Loucy (cell line): ENCODE data around the gene PPP1R10.

ENCODE experiments used
- H2AFZ ChIP-seq: fragments of 200-600 bp; sonication (generic); 2 replicates; pipeline ENCODE4 v1.6.0; 2016; ENCODE audit warnings: antibody characterized with exemption, mild to moderate bottlenecking, low read length, moderate library complexity
- H3F3A ChIP-seq: fragments of 200-600 bp; 2 replicates; pipeline ENCODE4 v1.6.0; 2016; ENCODE audit warnings: antibody characterized with exemption, low read depth, mild to moderate bottlenecking
- H3K27me3 ChIP-seq: fragments of 200-600 bp; sonication (generic); 2 replicates; pipeline ENCODE4 v1.6.1; 2014; ENCODE audit warnings: low read length, mild to moderate bottlenecking; ENCODE audit not compliant: insufficient read depth, poor library complexity, severe bottlenecking
- H3K36me3 ChIP-seq: fragments of 200-600 bp; sonication (generic); 2 replicates; pipeline ENCODE4 v1.6.1; 2016; ENCODE audit warnings: low read length; ENCODE audit not compliant: insufficient read depth
- H3K4me1 ChIP-seq: fragments of 200-600 bp; sonication (generic); 2 replicates; pipeline ENCODE4 v1.5.1; 2014; ENCODE audit warnings: low read length, mild to moderate bottlenecking; ENCODE audit not compliant: insufficient read depth, poor library complexity, severe bottlenecking
- H3K4me2 ChIP-seq: fragments of 200-600 bp; sonication (generic); 2 replicates; pipeline ENCODE4 v1.6.0; 2014; ENCODE audit warnings: antibody characterized with exemption, low read length, low read depth, mild to moderate bottlenecking; ENCODE audit not compliant: poor library complexity, severe bottlenecking
- H3K4me3 ChIP-seq: fragments of 200-600 bp; sonication (generic); 2 replicates; pipeline ENCODE4 v1.5.1; 2014; ENCODE audit warnings: low read length, mild to moderate bottlenecking, mixed read lengths; ENCODE audit not compliant: poor library complexity, severe bottlenecking
- H3K79me2 ChIP-seq: fragments of 200-600 bp; sonication (generic); 2 replicates; pipeline ENCODE4 v1.6.1; 2014; ENCODE audit warnings: low read length; ENCODE audit not compliant: insufficient read depth
- H3K9ac ChIP-seq: fragments of 200-600 bp; sonication (generic); 2 replicates; pipeline ENCODE4 v1.6.0; 2014; ENCODE audit warnings: mild to moderate bottlenecking, low read depth, low read length, moderate library complexity; ENCODE audit not compliant: poor library complexity, severe bottlenecking
- H3K9me2 ChIP-seq: fragments of 200-600 bp; sonication (generic); replicated peaks from 2 replicates; pipeline ENCODE4 v1.6.1; 2016; ENCODE audit warnings: low read depth, low read length, mixed read lengths
- H3K9me3 ChIP-seq: fragments of 200-600 bp; sonication (generic); 2 replicates; pipeline ENCODE4 v1.6.1; 2014; ENCODE audit warnings: mild to moderate bottlenecking, antibody characterized with exemption, low read length, low read depth; ENCODE audit not compliant: insufficient read depth
- H4K20me1 ChIP-seq: fragments of 200-600 bp; sonication (generic); 2 replicates; pipeline ENCODE4 v1.6.0; 2014; ENCODE audit warnings: antibody characterized with exemption, low read length, mild to moderate bottlenecking; ENCODE audit not compliant: insufficient read depth, poor library complexity, severe bottlenecking
- CTCF ChIP-seq: fragments of 200-600 bp; sonication (generic); conservative IDR thresholded peaks from 2 replicates; pipeline ENCODE4 v1.5.1; 2014; ENCODE audit warnings: mild to moderate bottlenecking, antibody characterized with exemption, low read length
- EZH2phosphoT487 ChIP-seq: fragments of 200-600 bp; IDR thresholded peaks from 2 replicates; pipeline ENCODE4 v1.6.1; 2018; ENCODE audit warnings: antibody characterized with exemption, mild to moderate bottlenecking, moderate library complexity, borderline replicate concordance

PPP1R10 gene

GRCh38 chr6:30610065-30610464 is 7.0 kb downstream of the PPP1R10 start:
- Histone ChIP-seq H4K20me1 (peaks cover 48% of the 10 kb centered on the region), H3K27me3 (peaks cover under 1% of the 10 kb centered on the region), H3K4me3 (no peak overlapping the region), H2AFZ (no peak overlapping the region), H3F3A (peaks cover 11% of the 10 kb centered on the region; the same call in 1 of the 2 replicates), H3K9ac (no peak overlapping the region), H3K4me2 (no peak overlapping the region), H3K36me3 (peaks cover 22% of the 10 kb centered on the region; the same call in 1 of the 2 replicates), H3K4me1 (peaks cover 21% of the 10 kb centered on the region), H3K9me2 (no peaks in the 10 kb centered on the region), H3K9me3 (no peaks in the 10 kb centered on the region), H3K79me2 (peaks cover 34% of the 10 kb centered on the region)
- TF ChIP-seq EZH2phosphoT487 (no peak), CTCF (no peak)

- Histone ChIP-seq H2AFZ (no peak overlapping the region), H4K20me1 (peaks cover 3% of the 10 kb centered on the region), H3K36me3 (peaks cover 68% of the 10 kb centered on the region; the same call in 1 of the 2 replicates), H3K27me3 (no peaks in the 10 kb centered on the region), H3K79me2 (no peaks in the 10 kb centered on the region), H3K9me2 (no peaks in the 10 kb centered on the region), H3K9ac (no peak overlapping the region), H3K4me2 (no peak overlapping the region), H3K9me3 (no peaks in the 10 kb centered on the region), H3K4me3 (no peak overlapping the region), H3F3A (peaks cover 8% of the 10 kb centered on the region; the same call in 1 of the 2 replicates), H3K4me1 (no peaks in the 10 kb centered on the region)
- TF ChIP-seq EZH2phosphoT487 (no peak), CTCF (no peak)
Observed at GRCh38 chr6:30603961-30604360, 13.1 kb downstream of the PPP1R10 start.

GRCh38 chr6:30601815-30602641 is 15.0 kb downstream of the PPP1R10 start:
- H3K79me2 ChIP-seq = no peaks in the 10 kb centered on the region
- no peaks in the 10 kb centered on the region for H4K20me1 ChIP-seq
- TF ChIP-seq CTCF (no peak), EZH2phosphoT487 (no peak)
- no peaks in the 10 kb centered on the region for H3K9me2 ChIP-seq
- H3K4me3 ChIP-seq = no peak overlapping the region
- H3K4me1 ChIP-seq = no peaks in the 10 kb centered on the region
- H3K27me3 ChIP-seq = no peaks in the 10 kb centered on the region
- H3K36me3 ChIP-seq = peaks cover 66% of the 10 kb centered on the region; the same call in 1 of the 2 replicates
- H2AFZ ChIP-seq = no peak overlapping the region
- H3F3A ChIP-seq = peaks cover 5% of the 10 kb centered on the region; the same call in 1 of the 2 replicates
- no peak overlapping the region for H3K4me2 ChIP-seq
- H3K9ac ChIP-seq = no peak overlapping the region
- no peaks in the 10 kb centered on the region for H3K9me3 ChIP-seq
